Endothelial cell (in vitro differentiated cells): Measurements from ENCODE around the gene CAV1. TPM values are rescaled to one million over a fixed set of nuclear protein-coding genes. Genes with fewer than 3 reads are reported as not detected.

Source experiments
- DNase-seq: peaks from one replicate; pipeline ENCODE4 v3.0.0; 2021; ENCODE audit warnings: low spot score
- H3K27ac Mint-ChIP-seq: one replicate; pipeline ENCODE4 v1.8.0; 2021; ENCODE audit warnings: mixed read lengths, inconsistent platforms; ENCODE audit not compliant: unreplicated experiment
- H3K27me3 Mint-ChIP-seq: one replicate; pipeline ENCODE4 v1.8.0; 2021; ENCODE audit warnings: mild to moderate bottlenecking, moderate library complexity, mixed read lengths, inconsistent platforms; ENCODE audit not compliant: unreplicated experiment
- H3K36me3 Mint-ChIP-seq: one replicate; pipeline ENCODE4 v1.8.0; 2021; ENCODE audit warnings: mild to moderate bottlenecking, low read depth, mixed read lengths, inconsistent platforms; ENCODE audit not compliant: unreplicated experiment
- H3K4me1 Mint-ChIP-seq: one replicate; pipeline ENCODE4 v1.8.0; 2021; ENCODE audit warnings: mild to moderate bottlenecking, mixed read lengths, inconsistent platforms; ENCODE audit not compliant: unreplicated experiment
- H3K4me3 Mint-ChIP-seq: one replicate; pipeline ENCODE4 v1.8.0; 2021; ENCODE audit warnings: mild to moderate bottlenecking, mixed read lengths, inconsistent platforms; ENCODE audit not compliant: unreplicated experiment
- H3K9me3 Mint-ChIP-seq: one replicate; pipeline ENCODE4 v1.8.0; 2021; ENCODE audit warnings: mixed read lengths, inconsistent platforms; ENCODE audit not compliant: unreplicated experiment
- total RNA-seq: library from RNA; stranded (reverse); fragmentation: NEBNext Ultra II Directional; extraction: Animal tissue kit (Norgen Biotek cat#: 25700); gene quantifications from one replicate; pipeline ENCODE4 v1.2.1, GENCODE V29; 2021; ENCODE audit not compliant: unreplicated experiment
- TF ChIP-seq, protein P1 (sequence below): fragments of 200-600 bp; sonication (generic); IDR thresholded peaks from one replicate; pipeline ENCODE4 v1.5.0; 2021; ENCODE audit warnings: antibody characterized with exemption; ENCODE audit not compliant: unreplicated experiment

CAV1 gene
- total RNA-seq, 1 donor from 2014 or later, result 48.2 TPM

DNA sequence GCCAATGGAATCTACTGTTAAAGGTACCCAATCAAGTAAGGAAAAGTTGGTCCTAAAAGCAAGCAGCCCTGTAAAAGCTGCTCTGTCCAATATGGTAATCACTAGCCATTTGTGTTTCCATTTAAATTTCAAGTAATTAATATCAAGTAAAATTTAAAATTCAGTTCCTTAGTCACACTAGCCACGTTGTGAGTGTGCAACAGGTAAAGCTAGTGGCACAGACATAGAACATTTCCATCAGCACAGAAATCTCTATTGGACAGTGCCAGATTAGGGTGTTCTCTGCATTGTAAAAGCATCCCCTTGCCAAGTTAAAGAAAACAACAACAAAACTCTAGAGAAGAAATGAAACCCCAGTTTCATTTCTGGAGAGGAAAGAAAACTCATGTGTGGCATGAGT lies 4.4 kb downstream of the CAV1 start:
- DNase-seq, result no peak
- peaks cover 6% of the 10 kb centered on the region for H3K36me3 Mint-ChIP-seq
- H3K4me3 Mint-ChIP-seq, result no peak overlapping the region
- H3K9me3 Mint-ChIP-seq, result no peaks in the 10 kb centered on the region
- TF ChIP-seq, protein P1, sequence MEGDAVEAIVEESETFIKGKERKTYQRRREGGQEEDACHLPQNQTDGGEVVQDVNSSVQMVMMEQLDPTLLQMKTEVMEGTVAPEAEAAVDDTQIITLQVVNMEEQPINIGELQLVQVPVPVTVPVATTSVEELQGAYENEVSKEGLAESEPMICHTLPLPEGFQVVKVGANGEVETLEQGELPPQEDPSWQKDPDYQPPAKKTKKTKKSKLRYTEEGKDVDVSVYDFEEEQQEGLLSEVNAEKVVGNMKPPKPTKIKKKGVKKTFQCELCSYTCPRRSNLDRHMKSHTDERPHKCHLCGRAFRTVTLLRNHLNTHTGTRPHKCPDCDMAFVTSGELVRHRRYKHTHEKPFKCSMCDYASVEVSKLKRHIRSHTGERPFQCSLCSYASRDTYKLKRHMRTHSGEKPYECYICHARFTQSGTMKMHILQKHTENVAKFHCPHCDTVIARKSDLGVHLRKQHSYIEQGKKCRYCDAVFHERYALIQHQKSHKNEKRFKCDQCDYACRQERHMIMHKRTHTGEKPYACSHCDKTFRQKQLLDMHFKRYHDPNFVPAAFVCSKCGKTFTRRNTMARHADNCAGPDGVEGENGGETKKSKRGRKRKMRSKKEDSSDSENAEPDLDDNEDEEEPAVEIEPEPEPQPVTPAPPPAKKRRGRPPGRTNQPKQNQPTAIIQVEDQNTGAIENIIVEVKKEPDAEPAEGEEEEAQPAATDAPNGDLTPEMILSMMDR, result no peak
- no peak overlapping the region for H3K27ac Mint-ChIP-seq
- H3K27me3 Mint-ChIP-seq, result peaks cover 9% of the 10 kb centered on the region
- H3K4me1 Mint-ChIP-seq, result peaks cover 21% of the 10 kb centered on the region

- no peaks in the 10 kb centered on the region for H3K9me3 Mint-ChIP-seq
- H3K27me3 Mint-ChIP-seq, result peaks cover 7% of the 10 kb centered on the region
- no peak overlapping the region for H3K27ac Mint-ChIP-seq
- TF ChIP-seq, protein P1, result no peak
- H3K36me3 Mint-ChIP-seq, result peaks cover 6% of the 10 kb centered on the region
- peaks cover 15% of the 10 kb centered on the region for H3K4me1 Mint-ChIP-seq
- H3K4me3 Mint-ChIP-seq, result no peak overlapping the region
- no peak for DNase-seq
Measured at GRCh38 chr7:116530107-116530820, 5.4 kb downstream of the CAV1 start.

GRCh38 chr7:116532102-116532688 lies 7.4 kb downstream of the CAV1 start:
- peaks cover 7% of the 10 kb centered on the region for H3K4me1 Mint-ChIP-seq
- TF ChIP-seq, protein P1, result no peak
- no peaks in the 10 kb centered on the region for H3K9me3 Mint-ChIP-seq
- H3K27ac Mint-ChIP-seq, result no peak overlapping the region
- H3K36me3 Mint-ChIP-seq, result peaks cover 12% of the 10 kb centered on the region
- peaks cover 1% of the 10 kb centered on the region for H3K27me3 Mint-ChIP-seq
- H3K4me3 Mint-ChIP-seq, result no peak overlapping the region
- DNase-seq, result no peak

DNA sequence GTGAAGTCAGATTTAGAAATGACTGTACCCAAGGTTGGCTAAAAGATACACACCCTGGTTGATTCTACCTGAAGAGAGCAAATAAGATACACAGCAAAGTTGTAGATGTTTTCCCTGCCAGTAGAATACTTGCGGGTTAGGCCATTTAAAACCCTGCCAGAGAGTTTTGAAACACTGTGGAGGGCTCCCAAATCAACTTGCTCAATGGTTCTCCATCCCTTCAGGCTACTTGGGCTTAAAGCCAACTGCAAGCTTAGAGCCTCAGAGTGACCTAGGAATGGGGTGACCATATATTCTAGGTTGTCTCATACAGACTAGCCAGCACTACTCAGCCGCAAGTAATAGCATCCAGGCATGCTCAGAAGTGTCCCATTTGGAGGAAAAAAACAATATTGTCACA lies 10.0 kb downstream of the CAV1 start:
- no peak for DNase-seq
- TF ChIP-seq, protein P1, result no peak
- no peaks in the 10 kb centered on the region for H3K9me3 Mint-ChIP-seq

GRCh38 chr7:116535416-116535815 lies 10.6 kb downstream of the CAV1 start:
- H3K27ac Mint-ChIP-seq, result no peak overlapping the region
- peaks cover 17% of the 10 kb centered on the region for H3K36me3 Mint-ChIP-seq
- no peaks in the 10 kb centered on the region for H3K9me3 Mint-ChIP-seq
- no peaks in the 10 kb centered on the region for H3K4me1 Mint-ChIP-seq
- TF ChIP-seq, protein P1, result no peak
- DNase-seq, result no peak
- H3K4me3 Mint-ChIP-seq, result no peak overlapping the region
- H3K27me3 Mint-ChIP-seq, result no peaks in the 10 kb centered on the region

More for the DNA sequence above, 10.0 kb downstream of the CAV1 start:
- no peaks in the 10 kb centered on the region for H3K27me3 Mint-ChIP-seq
- H3K36me3 Mint-ChIP-seq, result peaks cover 20% of the 10 kb centered on the region
- H3K4me1 Mint-ChIP-seq, result no peaks in the 10 kb centered on the region
- H3K27ac Mint-ChIP-seq, result no peak overlapping the region
- no peak overlapping the region for H3K4me3 Mint-ChIP-seq
